G401.6 (cell line): Measurements from ENCODE around the gene TAB3.

ENCODE experiments used
- FAIRE-seq: peaks from 2 replicates; lab custom pipeline; 2012; peaks lifted over from hg19 to GRCh38; lab: Jason Lieb, UNC

The TAB3 gene

GRCh38 chrX:30889147-30890140 lies at the start of gene TAB3:
Gene TAB3, minus strand, starts transcription at chrX:30889254. Its CDS starts 29,666 bp downstream, at chrX:30859588.
- peak; percentile 98 for FAIRE-seq

GRCh38 chrX:30938295-30938694 lies 49.2 kb upstream of the TAB3 start:
- FAIRE-seq: no peak

- FAIRE-seq: no peak
Observed at GRCh38 chrX:30935985-30936384, 46.9 kb upstream of the TAB3 start.

- no peak for FAIRE-seq
Observed at GRCh38 chrX:30931920-30932319, 42.9 kb upstream of the TAB3 start.

- FAIRE-seq: no peak
Observed at GRCh38 chrX:30930679-30931078, 41.6 kb upstream of the TAB3 start.

GRCh38 chrX:30930143-30930542 lies 41.1 kb upstream of the TAB3 start:
- FAIRE-seq: no peak

GRCh38 chrX:30920271-30920670 lies 31.2 kb upstream of the TAB3 start:
- FAIRE-seq: no peak

- FAIRE-seq: no peak
Observed at GRCh38 chrX:30918480-30918879, 29.4 kb upstream of the TAB3 start.

GRCh38 chrX:30913492-30913891 lies 24.4 kb upstream of the TAB3 start:
- FAIRE-seq: no peak

GRCh38 chrX:30910124-30910860 lies 21.2 kb upstream of the TAB3 start:
- no peak for FAIRE-seq

GRCh38 chrX:30906726-30907125 lies 17.7 kb upstream of the TAB3 start:
- no peak for FAIRE-seq

- FAIRE-seq: no peak
Observed at GRCh38 chrX:30905321-30905720, 16.3 kb upstream of the TAB3 start.

GRCh38 chrX:30904632-30905031 lies 15.6 kb upstream of the TAB3 start:
- no peak for FAIRE-seq

- no peak for FAIRE-seq
Observed at GRCh38 chrX:30904186-30904585, 15.1 kb upstream of the TAB3 start.

GRCh38 chrX:30900227-30900626 lies 11.2 kb upstream of the TAB3 start:
- no peak for FAIRE-seq

- FAIRE-seq: no peak
Observed at GRCh38 chrX:30898886-30899285, 9.8 kb upstream of the TAB3 start.

- no peak for FAIRE-seq
Observed at GRCh38 chrX:30895370-30895769, 6.3 kb upstream of the TAB3 start.

GRCh38 chrX:30893206-30893605 lies 4.2 kb upstream of the TAB3 start:
- FAIRE-seq: no peak

- FAIRE-seq: no peak
Observed at GRCh38 chrX:30892591-30892990, 3.5 kb upstream of the TAB3 start.

GRCh38 chrX:30888526-30889146 lies 418 bp downstream of the TAB3 start:
- no peak for FAIRE-seq

GRCh38 chrX:30887721-30888120 lies 1.3 kb downstream of the TAB3 start:
- no peak for FAIRE-seq

- no peak for FAIRE-seq
Observed at GRCh38 chrX:30887288-30887687, 1.8 kb downstream of the TAB3 start.

GRCh38 chrX:30885136-30885535 lies 3.9 kb downstream of the TAB3 start:
- FAIRE-seq: no peak
